HG03066 (cell line): Measurements from ENCODE around the gene GOLGA6L10.
"Not testable (repeated sequence)": the region's sequence is repeated elsewhere in the genome, so short reads cannot be mapped to it uniquely, and the experiment has no call there.

ENCODE experiments used
- ATAC-seq: cut with Tn5 transposase; IDR thresholded peaks from one replicate; pipeline ENCODE4 v1.9.1; 2021; ENCODE audit warnings: low read depth; ENCODE audit not compliant: unreplicated experiment

GOLGA6L10 gene

DNA sequence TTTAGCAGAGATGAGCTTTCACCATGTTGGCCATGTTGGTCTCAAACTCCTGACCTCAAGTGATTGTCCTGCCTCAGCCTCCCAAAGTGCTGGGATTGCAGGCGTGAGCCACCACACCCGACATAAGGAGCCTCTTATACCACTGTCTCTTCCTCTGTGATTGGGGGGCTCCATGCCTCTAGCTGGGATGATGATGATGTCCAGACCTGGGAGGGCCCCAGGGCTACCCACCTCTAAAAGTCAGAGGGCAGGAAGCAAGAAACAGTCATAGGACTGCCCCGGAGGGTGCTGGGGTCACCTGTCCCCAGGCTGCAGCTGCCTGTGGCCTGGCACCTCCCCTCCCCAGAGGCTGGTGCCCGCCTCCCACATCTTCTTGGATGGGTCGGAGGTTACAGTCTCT is 5.4 kb downstream of the GOLGA6L10 start:
- ATAC-seq: not testable (repeated sequence)

- not testable (repeated sequence) for ATAC-seq
These were observed 6.5 kb downstream of the GOLGA6L10 start for GRCh38 chr15:82342632-82343374.

GRCh38 chr15:82338573-82338972 is 10.7 kb downstream of the GOLGA6L10 start:
- ATAC-seq: not testable (repeated sequence)

GRCh38 chr15:82338053-82338452 is 11.2 kb downstream of the GOLGA6L10 start:
- not testable (repeated sequence) for ATAC-seq

GRCh38 chr15:82337051-82337450 is 12.2 kb downstream of the GOLGA6L10 start:
- not testable (repeated sequence) for ATAC-seq

DNA sequence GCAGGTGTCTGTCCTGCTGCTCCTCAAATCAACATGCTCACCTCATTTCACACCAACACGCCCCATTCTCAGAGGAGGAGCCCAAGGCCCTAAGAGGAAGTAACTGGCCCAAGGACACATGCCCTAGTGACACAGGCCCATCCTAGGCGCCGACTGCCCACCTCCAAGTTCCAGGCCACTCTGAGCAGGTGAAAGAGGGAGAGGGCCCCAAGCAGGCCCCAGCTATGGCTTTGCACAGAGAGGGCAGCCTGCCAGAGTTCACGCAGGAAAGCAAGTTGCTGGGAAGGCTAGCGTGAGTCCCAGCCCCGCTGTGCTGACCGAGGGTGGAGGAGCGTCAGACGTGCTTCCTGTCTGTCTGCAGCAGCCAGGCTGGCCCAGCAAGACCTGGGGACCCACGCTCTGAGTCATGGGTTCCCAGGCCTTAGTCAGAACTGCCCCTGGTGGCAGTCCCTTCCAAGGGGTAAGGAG is 13.1 kb downstream of the GOLGA6L10 start:
- ATAC-seq: not testable (repeated sequence)

DNA sequence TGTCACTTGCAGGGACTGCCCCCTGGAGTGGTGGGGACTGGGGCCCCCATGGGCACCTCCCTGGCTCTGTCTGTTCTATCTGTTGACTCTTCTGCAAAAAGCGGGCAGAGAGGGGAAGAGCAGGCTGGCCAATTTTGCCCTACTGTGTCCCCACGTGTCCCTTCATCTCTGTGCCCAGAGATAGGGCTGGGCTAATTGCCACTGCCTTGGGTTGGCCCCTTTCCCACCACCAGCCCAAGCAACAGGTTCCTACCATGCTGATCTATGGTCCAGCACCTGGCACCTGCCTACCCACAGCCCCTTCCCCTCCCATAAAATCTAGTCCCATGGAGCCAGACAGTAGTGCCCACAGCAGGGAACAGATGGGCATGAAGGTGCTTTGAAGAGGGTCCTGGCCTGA is 14.3 kb downstream of the GOLGA6L10 start:
- ATAC-seq: not testable (repeated sequence)

DNA sequence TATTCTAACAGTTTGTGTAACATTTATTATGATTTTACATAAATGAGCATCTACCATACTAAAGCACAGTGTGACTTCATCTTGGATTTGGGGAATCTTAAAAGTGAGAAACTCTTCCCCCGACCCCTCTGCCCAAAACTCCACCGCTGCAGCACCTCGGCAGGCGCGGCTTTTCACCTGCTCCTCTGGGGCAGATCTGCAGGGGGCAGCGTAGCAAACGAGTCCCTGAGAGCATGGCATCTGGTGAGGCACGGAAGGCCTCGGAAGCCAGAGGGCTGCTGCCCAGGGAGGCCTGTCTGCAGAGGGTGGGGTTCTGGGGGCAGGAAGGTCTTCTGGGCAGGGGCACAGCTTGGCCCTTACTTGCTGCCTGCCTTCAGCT is 14.7 kb downstream of the GOLGA6L10 start:
- not testable (repeated sequence) for ATAC-seq

- not testable (repeated sequence) for ATAC-seq
These were observed 15.4 kb downstream of the GOLGA6L10 start for GRCh38 chr15:82333603-82334553.

DNA sequence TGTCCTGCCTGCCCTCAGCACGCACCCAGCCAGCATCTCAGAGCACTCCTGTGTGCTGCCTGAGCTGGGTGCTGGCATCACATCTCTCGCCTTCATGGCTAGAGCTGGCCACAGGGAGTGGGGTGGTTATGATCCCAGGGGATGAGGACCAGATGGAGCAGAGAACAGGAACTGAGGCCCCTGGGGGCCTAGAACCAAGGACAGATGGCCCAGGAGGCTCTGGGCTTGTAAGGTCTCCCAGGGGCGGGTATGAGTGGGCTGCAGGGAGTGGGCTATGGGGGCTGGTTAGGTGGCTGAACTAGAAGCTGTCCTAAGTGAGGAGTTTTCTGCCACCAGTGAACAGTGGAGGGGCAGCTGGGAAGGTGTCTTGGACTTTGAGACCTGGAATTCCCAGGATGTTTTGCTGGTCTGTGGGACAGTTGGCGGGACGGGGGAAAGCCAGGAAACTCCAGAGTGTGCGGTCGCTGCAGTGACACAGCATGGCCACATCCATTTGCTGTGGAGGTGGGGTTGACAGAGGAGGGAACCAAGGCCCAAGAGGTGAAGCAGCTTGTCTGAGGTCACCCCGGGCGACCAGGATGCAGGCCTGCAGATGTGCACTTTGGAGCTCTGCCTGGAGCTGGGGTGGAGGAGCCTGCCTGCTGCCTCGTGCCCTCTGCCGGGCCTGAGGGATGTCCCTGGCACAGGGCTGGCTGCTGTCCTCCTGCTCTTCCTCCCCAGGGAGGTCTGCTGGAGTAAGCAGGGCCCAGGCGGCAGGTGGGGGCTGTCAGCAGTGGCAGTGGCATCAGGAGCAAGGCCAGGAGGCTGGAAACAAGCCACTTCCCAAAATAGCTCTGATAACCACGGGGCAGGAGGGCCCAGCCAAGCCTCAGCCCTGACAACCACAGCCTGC is 16.3 kb downstream of the GOLGA6L10 start:
- ATAC-seq: not testable (repeated sequence)

- ATAC-seq: not testable (repeated sequence)
These were observed 17.5 kb downstream of the GOLGA6L10 start for GRCh38 chr15:82331576-82332304.

GRCh38 chr15:82330921-82331320 is 18.4 kb downstream of the GOLGA6L10 start:
- not testable (repeated sequence) for ATAC-seq

DNA sequence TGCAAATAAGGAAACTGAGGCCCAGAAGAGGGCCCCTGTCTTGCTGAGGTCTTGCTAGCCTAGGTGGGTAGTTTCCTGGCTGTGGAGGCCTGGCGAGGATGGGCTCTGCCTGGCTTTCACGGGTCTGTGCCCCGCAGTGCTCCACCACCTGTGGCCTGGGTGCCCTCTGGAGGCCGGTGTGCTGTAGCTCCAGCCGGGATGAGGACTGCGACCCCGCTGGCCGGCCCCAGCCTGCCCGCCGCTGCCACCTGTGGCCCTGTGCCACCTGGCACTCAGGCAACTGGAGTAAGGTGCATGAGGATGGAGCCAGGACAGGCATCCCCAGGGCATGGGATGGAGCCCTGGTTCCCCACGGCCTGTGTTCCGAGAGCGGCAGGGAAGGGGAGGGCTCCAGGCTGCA is 20.2 kb downstream of the GOLGA6L10 start:
- ATAC-seq: not testable (repeated sequence)

DNA sequence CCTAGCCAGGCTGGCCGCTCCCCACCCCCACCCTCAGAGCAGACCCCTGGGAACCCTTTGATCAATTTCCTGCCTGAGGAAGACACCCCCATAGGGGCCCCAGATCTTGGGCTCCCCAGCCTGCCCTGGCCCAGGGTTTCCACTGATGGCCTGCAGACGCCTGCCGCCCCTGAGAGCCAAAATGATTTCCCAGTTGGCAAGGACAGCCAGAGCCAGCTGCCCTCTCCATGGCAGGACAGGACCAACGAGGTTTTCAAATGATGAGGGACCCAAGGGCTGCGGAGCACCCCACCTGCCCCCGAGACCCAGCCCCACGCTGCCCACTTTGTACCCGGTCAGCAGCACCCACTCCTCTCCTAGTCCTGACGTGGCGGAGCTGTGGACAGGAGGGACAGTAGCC is 21.9 kb downstream of the GOLGA6L10 start:
- not testable (repeated sequence) for ATAC-seq

- ATAC-seq: not testable (repeated sequence)
These were observed 22.4 kb downstream of the GOLGA6L10 start for GRCh38 chr15:82326896-82327295.

- not testable (repeated sequence) for ATAC-seq
These were observed 23.6 kb downstream of the GOLGA6L10 start for GRCh38 chr15:82325646-82326045.

DNA sequence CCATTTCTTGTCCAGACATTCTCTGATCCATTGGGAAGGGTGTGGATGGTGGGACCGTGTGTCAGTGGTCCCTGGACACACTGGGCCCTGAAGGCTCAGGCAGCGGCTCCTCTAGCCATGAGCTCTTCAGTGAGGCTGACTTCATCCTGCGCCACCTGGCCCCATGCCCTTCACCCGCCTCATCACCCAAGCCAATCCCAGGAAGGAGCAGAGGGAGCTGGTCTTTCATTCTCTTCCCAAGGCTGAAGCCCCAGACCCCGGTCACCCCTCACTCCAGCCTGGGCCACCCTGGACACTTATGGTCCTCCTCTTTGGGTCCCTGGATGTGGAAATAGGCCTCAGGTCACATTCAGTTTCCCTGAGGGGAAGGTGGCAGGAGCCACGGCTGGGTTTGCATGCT is 24.4 kb downstream of the GOLGA6L10 start:
- ATAC-seq: not testable (repeated sequence)

DNA sequence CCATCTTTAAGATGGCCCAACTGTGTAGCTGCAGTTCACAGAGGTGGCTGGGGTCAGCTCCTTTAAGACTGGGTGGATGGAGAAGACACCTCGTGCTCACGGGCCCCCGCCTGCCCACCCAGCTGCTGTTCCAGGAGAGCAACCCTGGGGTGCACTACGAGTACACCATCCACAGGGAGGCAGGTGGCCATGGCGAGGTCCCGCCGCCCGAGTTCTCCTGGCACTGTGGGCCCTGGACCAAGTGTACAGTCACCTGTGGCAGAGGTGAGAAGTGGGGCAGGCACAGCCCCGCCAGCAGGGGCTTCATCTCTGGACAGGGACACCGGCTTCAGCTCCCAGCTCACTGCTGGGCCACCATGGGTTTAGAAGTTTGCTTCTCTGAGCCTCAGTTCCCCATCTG is 26.8 kb downstream of the GOLGA6L10 start:
- not testable (repeated sequence) for ATAC-seq

- not testable (repeated sequence) for ATAC-seq
These were observed 28.4 kb downstream of the GOLGA6L10 start for GRCh38 chr15:82320861-82321260.
